ENCODE data around the gene EVL. TPM values are rescaled to one million over a fixed set of nuclear protein-coding genes. Genes with fewer than 3 reads are reported as not detected.

The EVL gene
- total RNA-seq, 1 donor from 2014 or later, result 98.9 TPM

DNA sequence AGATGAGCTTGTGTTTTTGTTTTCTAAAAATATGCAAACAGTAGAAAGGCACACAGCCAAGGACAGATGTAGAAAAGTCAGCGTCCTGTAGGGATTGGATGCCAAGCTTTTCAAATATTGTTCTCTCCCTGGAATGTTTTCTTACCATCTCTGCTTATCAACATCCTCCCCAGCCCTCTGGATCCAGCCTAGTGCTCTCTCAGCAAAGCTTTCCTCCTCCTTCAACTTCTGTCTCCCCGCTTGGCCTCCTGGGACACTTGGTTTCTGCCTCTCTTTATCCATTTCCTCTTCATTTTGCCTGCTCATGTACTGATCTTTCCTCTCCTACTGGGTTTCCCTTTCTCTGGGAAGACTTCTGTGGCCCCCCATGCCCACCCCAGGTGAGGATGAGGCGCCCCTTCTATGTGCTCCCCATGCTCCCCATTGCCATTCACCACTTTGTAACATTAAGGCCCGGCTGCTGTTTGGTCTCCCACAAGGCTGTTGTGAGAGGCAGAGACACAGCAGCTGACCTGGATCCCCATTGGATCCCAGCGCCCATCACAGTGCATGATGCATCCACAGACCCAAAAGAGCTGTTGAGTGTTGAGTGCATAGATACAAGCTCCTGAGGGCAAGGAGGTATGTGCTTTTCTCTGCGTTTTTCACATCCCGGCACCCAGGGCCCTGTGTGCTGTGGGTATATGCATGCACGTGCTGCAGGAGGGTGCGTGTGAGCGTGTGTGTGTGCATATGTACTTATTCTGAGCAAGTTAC, 38.2 kb downstream of the EVL start:
- peaks cover 81% of the 10 kb centered on the region for H3K4me1 Mint-ChIP-seq (ENCODE audit: low read depth)
- DNase-seq (ENCODE audit: low spot score), result no peak
- H3K27ac Mint-ChIP-seq (ENCODE audit: unreplicated experiment), result peak overlapping the region; percentile 95
- H3K36me3 Mint-ChIP-seq (ENCODE audit: low read depth), result no peaks in the 10 kb centered on the region
- peak overlapping the region; percentile 51 for H3K4me3 Mint-ChIP-seq (ENCODE audit: unreplicated experiment)
- no peaks in the 10 kb centered on the region for H3K27me3 Mint-ChIP-seq (ENCODE audit: low read depth)
- H3K9me3 Mint-ChIP-seq (ENCODE audit: low read depth), result no peaks in the 10 kb centered on the region
- TF ChIP-seq, protein P1, sequence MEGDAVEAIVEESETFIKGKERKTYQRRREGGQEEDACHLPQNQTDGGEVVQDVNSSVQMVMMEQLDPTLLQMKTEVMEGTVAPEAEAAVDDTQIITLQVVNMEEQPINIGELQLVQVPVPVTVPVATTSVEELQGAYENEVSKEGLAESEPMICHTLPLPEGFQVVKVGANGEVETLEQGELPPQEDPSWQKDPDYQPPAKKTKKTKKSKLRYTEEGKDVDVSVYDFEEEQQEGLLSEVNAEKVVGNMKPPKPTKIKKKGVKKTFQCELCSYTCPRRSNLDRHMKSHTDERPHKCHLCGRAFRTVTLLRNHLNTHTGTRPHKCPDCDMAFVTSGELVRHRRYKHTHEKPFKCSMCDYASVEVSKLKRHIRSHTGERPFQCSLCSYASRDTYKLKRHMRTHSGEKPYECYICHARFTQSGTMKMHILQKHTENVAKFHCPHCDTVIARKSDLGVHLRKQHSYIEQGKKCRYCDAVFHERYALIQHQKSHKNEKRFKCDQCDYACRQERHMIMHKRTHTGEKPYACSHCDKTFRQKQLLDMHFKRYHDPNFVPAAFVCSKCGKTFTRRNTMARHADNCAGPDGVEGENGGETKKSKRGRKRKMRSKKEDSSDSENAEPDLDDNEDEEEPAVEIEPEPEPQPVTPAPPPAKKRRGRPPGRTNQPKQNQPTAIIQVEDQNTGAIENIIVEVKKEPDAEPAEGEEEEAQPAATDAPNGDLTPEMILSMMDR (IDR thresholded peaks at IDR 0.05), result no peak

GRCh38 chr14:100104006-100104352, 38.8 kb downstream of the EVL start:
- Mint-ChIP-seq H3K9me3 (ENCODE audit: low read depth) (no peaks in the 10 kb centered on the region), H3K27ac (ENCODE audit: unreplicated experiment) (peak overlapping the region; percentile 95), H3K4me3 (ENCODE audit: unreplicated experiment) (peak overlapping the region; percentile 51), H3K27me3 (ENCODE audit: low read depth) (no peaks in the 10 kb centered on the region), H3K36me3 (ENCODE audit: low read depth) (no peaks in the 10 kb centered on the region), H3K4me1 (ENCODE audit: low read depth) (peaks cover 87% of the 10 kb centered on the region)
- no peak for DNase-seq (ENCODE audit: low spot score)
- TF ChIP-seq, protein P1 (IDR thresholded peaks at IDR 0.05), result no peak

GRCh38 chr14:100104523-100105300, 39.5 kb downstream of the EVL start:
- Mint-ChIP-seq H3K9me3 (ENCODE audit: low read depth) (no peaks in the 10 kb centered on the region), H3K4me1 (ENCODE audit: low read depth) (peaks cover 83% of the 10 kb centered on the region), H3K4me3 (ENCODE audit: unreplicated experiment) (peak overlapping the region; percentile 51), H3K36me3 (ENCODE audit: low read depth) (no peaks in the 10 kb centered on the region), H3K27me3 (ENCODE audit: low read depth) (no peaks in the 10 kb centered on the region), H3K27ac (ENCODE audit: unreplicated experiment) (peak overlapping the region; percentile 95)
- DNase-seq (ENCODE audit: low spot score), result no peak
- TF ChIP-seq, protein P1 (IDR thresholded peaks at IDR 0.05), result peak; percentile 70

DNA sequence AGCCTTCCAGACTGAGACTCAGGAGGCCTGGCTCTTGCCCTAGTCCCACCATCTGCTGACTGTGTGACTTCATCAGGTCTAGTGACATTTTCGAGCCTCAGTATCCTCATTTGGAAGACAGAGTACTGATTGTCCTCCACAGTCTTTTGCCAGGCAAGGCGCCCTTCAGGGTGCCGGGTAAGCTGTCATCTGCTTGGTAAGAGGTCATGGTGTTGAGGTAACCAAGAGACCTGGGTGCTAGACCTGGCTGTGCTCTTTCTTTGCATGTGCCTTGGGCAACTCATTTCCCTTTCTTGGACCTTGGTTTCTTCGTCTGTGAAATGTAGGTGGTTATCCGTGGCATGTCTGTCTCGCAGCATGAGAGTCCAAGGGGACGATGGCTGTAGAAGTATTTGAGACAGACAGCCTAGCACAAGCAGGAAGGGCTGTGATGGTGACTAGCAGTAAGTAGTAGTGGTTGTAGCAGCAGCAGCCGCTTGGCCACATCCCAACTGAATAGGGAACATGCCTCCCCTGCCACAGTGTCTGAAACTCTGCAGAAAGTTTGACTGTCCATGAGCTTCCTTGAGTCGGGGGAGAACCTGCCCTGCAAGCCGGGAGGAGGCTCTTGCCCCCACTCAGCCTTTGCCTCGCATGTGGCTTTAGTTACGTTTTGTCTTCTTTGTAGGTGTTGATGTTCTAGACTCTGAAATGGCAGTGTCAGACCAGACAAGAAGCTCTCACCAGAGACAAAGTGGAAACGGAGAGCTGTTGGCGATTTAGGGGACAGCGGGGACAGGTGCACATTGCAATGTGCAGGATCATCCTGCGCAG, 40.3 kb downstream of the EVL start:
- Mint-ChIP-seq H3K9me3 (ENCODE audit: low read depth) (no peaks in the 10 kb centered on the region), H3K4me1 (ENCODE audit: low read depth) (peaks cover 76% of the 10 kb centered on the region), H3K27ac (ENCODE audit: unreplicated experiment) (peak overlapping the region; percentile 95), H3K36me3 (ENCODE audit: low read depth) (no peaks in the 10 kb centered on the region), H3K4me3 (ENCODE audit: unreplicated experiment) (no peak overlapping the region), H3K27me3 (ENCODE audit: low read depth) (no peaks in the 10 kb centered on the region)
- TF ChIP-seq, protein P1 (IDR thresholded peaks at IDR 0.05), result no peak
- no peak for DNase-seq (ENCODE audit: low spot score)

Measured in chondrocyte (in vitro differentiated cells).